Measurements from ENCODE around the gene PCYT2.

DNA sequence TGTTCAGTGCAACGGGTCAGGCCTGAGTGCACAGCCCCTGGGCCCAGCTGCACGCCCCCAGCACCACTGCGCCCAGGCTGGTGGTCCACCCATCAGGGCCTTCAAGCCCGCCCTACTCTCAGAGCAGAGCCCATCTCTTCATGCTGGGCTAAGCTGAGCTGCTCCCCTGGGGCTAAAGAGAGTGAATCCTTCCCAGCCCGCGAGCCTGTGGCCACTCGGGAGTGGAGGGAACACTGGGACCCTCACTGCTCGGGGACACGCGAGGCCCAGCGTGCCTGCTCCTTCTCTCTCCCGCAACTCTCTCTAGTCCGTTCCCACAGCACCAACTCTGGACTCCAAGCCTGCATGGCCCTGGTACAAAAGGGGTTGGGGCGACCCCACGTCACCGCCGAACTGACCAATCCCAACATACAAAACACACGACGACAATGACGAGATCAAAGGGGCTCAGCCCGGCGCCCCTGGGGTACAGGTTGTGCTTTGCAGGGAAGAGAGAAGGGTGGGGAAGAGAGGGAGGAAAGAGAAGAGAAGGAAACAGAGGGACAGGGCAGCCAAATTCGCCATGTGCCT, 10.9 kb upstream of the PCYT2 start:
- TF ChIP-seq, protein P1, sequence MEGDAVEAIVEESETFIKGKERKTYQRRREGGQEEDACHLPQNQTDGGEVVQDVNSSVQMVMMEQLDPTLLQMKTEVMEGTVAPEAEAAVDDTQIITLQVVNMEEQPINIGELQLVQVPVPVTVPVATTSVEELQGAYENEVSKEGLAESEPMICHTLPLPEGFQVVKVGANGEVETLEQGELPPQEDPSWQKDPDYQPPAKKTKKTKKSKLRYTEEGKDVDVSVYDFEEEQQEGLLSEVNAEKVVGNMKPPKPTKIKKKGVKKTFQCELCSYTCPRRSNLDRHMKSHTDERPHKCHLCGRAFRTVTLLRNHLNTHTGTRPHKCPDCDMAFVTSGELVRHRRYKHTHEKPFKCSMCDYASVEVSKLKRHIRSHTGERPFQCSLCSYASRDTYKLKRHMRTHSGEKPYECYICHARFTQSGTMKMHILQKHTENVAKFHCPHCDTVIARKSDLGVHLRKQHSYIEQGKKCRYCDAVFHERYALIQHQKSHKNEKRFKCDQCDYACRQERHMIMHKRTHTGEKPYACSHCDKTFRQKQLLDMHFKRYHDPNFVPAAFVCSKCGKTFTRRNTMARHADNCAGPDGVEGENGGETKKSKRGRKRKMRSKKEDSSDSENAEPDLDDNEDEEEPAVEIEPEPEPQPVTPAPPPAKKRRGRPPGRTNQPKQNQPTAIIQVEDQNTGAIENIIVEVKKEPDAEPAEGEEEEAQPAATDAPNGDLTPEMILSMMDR (conservative IDR thresholded peaks at IDR 0.05 in 1 of 2, IDR thresholded peaks at IDR 0.05 in 1 of 2; ENCODE audit: extremely low read depth in 1 of 2, insufficient read depth in 1 of 2, low read depth in 1 of 2, low read length in 2 of 2) = no peak
- no peak for TF ChIP-seq EZH2 (IDR thresholded peaks at IDR 0.05; ENCODE audit: borderline replicate concordance, low read length)

Measured in mammary epithelial cell (primary cell).